Fibroblast of lung (primary cell): ENCODE results near the gene WDR3.

Source experiments
- EZH2 ChIP-seq: IDR thresholded peaks from 2 replicates; pipeline ENCODE4 v1.5.1; 2012; ENCODE audit warnings: low read length, control low read depth, mild to moderate bottlenecking; ENCODE audit errors: missing control alignments
- TF ChIP-seq, protein P1 (sequence below), 2 donors: IDR thresholded peaks in 1 of 2; conservative IDR thresholded peaks in 1 of 2; 1 replicate in 1 of 2; 2 replicates in 1 of 2; pipeline ENCODE4 v1.5.1; 2011 to 2012; ENCODE audit warnings: low read length in 2 of 2, control low read depth in 1 of 2, inconsistent platforms in 1 of 2, low read depth in 1 of 2, mild to moderate bottlenecking in 1 of 2

DNA sequence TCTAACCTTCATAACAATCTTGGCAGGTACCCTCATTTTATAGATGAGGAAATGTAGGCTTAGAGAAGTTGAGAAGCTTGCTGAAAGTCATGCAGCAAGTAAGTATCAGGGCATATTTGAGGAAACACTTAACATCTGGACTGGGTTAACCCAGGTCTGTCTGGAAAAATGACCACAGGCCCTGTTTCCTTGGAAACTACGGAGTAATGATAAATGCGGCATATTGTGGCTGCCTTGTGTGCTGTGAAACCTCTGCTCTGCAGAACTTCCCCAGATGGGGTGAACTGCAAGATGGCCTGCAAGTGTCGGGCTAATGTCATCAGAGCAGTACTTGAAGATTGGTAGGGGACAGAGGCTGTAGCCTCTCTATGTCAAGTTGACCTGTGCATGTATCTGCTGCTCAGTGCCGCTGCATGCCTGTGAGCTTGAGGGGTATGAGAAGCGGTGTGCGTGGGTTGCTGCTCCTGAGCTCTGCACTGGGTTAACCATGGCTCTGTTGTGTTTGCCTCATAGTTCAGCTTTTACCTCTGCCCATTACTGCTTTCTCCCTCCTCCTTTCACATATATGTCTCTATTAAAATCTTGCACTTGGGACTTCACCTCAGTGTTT, 83.1 kb downstream of the WDR3 start:
- TF ChIP-seq, protein P1, sequence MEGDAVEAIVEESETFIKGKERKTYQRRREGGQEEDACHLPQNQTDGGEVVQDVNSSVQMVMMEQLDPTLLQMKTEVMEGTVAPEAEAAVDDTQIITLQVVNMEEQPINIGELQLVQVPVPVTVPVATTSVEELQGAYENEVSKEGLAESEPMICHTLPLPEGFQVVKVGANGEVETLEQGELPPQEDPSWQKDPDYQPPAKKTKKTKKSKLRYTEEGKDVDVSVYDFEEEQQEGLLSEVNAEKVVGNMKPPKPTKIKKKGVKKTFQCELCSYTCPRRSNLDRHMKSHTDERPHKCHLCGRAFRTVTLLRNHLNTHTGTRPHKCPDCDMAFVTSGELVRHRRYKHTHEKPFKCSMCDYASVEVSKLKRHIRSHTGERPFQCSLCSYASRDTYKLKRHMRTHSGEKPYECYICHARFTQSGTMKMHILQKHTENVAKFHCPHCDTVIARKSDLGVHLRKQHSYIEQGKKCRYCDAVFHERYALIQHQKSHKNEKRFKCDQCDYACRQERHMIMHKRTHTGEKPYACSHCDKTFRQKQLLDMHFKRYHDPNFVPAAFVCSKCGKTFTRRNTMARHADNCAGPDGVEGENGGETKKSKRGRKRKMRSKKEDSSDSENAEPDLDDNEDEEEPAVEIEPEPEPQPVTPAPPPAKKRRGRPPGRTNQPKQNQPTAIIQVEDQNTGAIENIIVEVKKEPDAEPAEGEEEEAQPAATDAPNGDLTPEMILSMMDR (conservative IDR thresholded peaks at IDR 0.05 in 1 of 2, IDR thresholded peaks at IDR 0.05 in 1 of 2; ENCODE audit: low read depth in 1 of 2, low read length in 2 of 2) = no peak
- TF ChIP-seq EZH2 = no peak
